GM21390 (cell line): ENCODE measurements around the gene KRTAP16-1.
"Not testable (repeated sequence)": the region's sequence is repeated elsewhere in the genome, so short reads cannot be mapped to it uniquely, and the experiment has no call there.

ENCODE experiments used
- ATAC-seq: cut with Tn5 transposase; IDR thresholded peaks from one replicate; pipeline ENCODE4 v1.9.1; 2021; ENCODE audit not compliant: unreplicated experiment

KRTAP16-1 gene

GRCh38 chr17:41308918-41309359 lies at the start of gene KRTAP16-1:
KRTAP16-1 (minus strand) TSS chr17:41309309; CDS start chr17:41309253, 56 bp downstream.
- no peak for ATAC-seq

- no peak for ATAC-seq
These were observed 45.4 kb upstream of the KRTAP16-1 start for GRCh38 chr17:41354536-41354935.

GRCh38 chr17:41352597-41353366 lies 43.7 kb upstream of the KRTAP16-1 start:
- ATAC-seq, result no peak

GRCh38 chr17:41351177-41351576 lies 42.1 kb upstream of the KRTAP16-1 start:
- ATAC-seq, result no peak

DNA sequence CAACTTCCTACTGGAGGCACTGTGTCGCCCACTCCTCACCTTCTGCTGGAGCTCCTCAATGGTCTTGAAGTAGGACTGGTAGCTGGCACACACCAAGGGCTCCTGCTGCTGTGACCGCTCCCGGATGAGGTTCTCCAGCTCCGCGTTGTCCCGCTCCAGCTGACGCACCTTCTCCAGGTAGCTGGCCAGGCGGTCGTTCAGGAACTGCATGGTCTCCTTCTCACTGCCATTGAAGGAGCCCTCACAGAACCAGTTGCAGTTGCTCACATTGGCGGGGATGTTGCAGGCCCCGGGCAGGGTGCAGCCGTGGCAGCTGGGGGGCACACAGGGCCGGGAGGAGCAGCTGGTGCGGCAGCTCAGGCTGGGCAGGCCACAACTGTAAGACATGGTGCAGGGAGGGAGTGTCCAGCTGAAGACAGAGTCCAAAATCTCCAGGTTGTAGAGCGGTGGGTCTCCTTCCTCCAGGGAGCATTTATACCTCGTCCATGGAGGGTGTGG lies 41.3 kb upstream of the KRTAP16-1 start, which contains the start of gene KRT33A:
Gene KRT33A (minus strand): TSS at position 448 of the 498 bp plus-strand sequence. CDS start 61 bp downstream, at position 387.
- not testable (repeated sequence) for ATAC-seq

DNA sequence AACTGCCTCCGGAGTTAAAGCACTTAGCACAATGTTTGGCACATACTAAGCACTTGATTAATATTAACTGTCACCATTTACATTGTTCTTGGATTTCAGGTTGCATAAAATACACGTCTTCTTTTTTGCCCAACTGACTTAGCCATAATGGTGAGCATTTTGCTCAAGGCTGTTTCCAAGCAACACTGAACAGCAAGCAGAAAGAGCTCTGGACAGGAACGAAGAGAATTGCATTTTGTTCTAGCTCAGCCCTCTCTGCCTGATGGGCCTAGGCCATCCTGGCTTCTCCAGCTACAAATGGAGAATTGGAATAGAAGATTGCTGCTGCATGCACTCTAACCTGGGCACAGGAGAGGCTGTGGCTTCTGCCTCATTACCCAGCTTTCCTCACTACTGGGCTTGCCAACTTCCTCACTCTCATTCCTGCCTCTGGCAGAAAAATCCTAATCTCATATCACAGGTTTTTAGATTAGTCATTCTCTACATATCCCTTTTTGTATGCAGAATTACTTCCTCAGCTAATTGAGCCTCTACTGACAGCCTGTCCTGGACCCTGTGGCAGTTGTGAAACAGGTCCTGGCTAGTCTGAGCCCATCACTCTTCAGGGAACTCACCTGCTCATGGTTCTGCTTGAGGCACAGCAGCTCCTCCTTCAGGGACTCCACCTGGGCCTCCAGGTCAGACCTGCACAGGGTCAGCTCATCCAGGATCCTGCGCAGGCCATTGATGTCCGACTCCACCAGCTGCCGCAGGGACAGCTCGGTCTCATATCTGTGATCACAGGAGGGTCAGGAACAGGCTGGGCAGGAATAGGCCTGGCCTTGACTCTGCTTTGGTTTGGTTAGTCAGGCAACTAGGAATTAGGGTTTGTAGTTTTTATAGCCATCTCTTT lies 39.0 kb upstream of the KRTAP16-1 start:
- ATAC-seq, result no peak

DNA sequence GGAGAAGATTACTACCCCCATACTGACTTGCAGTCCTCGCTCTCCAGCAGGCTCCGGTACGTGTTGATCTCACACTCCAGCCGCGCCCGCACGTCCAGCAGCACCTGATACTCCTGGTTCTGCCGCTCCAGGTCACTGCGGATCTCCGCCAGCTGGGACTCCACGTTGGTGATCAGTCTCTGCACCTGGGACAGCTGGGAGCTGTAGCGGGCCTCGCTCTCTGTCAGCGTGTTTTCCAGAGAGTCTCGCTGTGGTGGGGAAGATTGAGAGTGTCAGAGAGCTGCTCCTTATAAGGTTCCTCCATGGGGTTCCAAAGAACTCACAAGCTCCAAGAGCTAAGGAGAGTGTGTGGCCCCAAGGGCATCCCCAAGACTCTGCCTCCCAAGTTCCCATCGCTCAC lies 37.3 kb upstream of the KRTAP16-1 start:
- ATAC-seq, result not testable (repeated sequence)

DNA sequence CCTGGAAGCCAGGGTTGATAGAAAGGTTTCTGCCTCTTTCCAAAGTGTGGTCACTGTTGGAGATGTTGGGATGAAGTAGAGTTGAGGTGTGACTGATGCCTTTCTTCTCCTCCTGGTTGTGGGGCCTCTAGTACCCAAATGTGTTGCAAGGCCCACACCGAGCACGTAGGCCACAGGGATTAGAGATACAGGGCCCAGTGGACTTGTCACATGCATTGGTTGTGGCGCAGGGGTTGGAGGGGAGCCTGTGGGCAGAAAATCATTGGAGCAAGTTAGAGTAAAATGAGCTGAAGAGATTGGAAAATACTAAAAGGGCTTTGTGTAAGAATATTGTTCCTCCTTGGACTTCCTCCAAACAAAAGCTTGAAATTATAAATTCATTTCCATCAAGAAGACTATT lies 36.9 kb upstream of the KRTAP16-1 start:
- no peak for ATAC-seq

GRCh38 chr17:41343029-41343428 lies 33.9 kb upstream of the KRTAP16-1 start:
- ATAC-seq, result no peak

GRCh38 chr17:41340934-41341861 lies 32.1 kb upstream of the KRTAP16-1 start:
- ATAC-seq, result no peak

- no peak for ATAC-seq
These were observed 31.4 kb upstream of the KRTAP16-1 start for GRCh38 chr17:41340494-41340893.

DNA sequence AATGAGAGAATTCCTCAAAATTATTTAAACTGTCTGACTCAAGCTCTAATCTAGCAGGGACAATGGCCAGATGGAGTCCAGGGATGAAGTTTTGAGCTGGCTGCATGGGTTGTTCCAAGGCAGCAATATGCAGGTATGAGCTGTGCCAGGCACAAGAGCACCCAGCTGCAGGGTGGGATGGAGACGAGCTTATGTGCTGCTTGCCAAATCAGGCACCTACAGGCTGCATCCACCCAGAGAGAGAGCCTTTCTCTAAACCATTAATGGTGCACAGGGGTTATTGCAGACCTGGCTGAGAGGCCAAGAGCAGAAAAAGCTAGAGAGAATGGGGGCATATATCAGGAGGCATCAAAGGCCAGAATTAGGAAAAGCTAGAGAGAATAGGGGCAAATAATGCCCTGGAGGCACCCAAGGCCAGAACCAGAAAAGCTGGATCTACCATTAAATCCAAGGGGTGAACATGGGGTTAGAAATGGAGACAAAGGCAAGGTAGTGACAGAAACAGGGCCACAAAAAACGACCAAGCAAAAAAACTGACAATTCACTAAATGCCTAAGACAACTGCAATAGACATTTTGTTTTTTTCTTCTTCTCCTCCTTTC lies 30.6 kb upstream of the KRTAP16-1 start:
- no peak for ATAC-seq

GRCh38 chr17:41338961-41339485 lies 29.9 kb upstream of the KRTAP16-1 start:
- ATAC-seq, result no peak

GRCh38 chr17:41335747-41336146 lies 26.6 kb upstream of the KRTAP16-1 start:
- ATAC-seq, result no peak

DNA sequence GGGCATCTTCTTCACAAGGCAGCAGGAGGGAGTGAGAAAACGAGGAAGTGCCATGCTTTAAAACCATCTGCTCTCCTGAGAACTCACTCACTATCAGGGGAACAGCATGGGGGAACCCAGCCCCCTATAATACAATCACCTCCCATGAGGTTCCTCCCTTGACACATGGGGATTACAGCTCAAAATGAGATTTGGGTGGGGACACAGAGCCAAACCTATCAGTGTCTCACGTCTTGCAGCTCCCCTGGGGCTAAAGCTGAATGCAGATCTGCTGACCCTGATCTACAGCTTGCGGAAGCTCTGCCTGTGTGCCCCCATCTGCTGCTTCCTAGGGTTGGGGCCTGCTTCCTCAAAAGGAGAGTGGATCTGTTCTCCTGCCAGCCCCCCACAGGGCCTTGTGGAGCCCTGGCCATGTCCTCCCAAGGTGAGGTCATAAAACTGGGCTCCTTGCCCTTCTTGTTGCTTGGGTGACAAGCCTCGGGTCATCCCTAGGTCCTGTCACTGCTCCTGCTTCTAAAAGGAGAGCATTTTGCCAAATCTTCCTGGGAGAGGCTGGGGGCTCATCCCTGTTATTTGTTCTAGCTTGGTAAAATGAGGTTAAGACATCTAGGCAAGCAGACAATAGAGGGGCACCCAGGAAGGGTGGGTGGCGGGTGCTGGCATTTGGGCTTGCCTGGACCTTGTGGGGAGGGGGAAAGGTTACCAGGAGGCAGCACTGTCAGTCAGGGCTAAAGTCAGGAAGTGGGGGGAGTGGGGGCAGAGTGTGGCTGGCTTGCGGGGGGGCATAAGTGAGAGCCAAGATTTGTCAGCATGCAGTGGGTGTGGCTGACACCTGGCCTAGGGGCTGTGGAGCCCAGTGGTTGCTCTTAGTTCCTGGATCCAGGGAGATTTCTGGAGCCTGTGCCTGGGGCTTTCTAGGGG lies 25.5 kb upstream of the KRTAP16-1 start:
- ATAC-seq, result no peak

- ATAC-seq, result no peak
These were observed 24.7 kb upstream of the KRTAP16-1 start for GRCh38 chr17:41333836-41334235.

GRCh38 chr17:41333098-41333497 lies 24.0 kb upstream of the KRTAP16-1 start:
- ATAC-seq, result no peak

- ATAC-seq, result no peak
These were observed 23.1 kb upstream of the KRTAP16-1 start for GRCh38 chr17:41332239-41332638.

DNA sequence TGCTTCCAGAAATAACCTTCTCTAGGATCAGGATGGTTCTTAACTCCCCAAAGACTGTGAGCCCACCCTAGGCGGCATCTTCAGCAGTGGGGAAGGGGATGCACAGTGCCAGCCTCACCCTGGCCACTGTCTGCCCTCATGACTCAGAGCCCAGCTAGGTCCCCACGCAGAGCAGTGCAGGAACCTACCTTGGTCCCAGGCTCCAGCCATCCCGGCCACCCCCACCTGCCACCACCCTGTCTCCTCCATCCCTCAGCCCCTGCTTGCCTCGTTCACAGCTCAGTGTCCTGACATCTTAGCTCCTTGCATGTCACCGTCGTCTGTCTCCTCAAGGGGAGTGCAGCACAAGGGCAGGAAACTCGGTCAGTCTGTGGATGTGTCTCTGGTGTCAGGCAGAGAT lies 22.5 kb upstream of the KRTAP16-1 start:
- ATAC-seq, result no peak
